ENCODE data around the gene LRRFIP2. TPM values are rescaled to one million over a fixed set of nuclear protein-coding genes. Genes with fewer than 3 reads are reported as not detected.

Gene LRRFIP2
- total RNA-seq, 1 experiment from 2014 or later, result 47.1 TPM

DNA sequence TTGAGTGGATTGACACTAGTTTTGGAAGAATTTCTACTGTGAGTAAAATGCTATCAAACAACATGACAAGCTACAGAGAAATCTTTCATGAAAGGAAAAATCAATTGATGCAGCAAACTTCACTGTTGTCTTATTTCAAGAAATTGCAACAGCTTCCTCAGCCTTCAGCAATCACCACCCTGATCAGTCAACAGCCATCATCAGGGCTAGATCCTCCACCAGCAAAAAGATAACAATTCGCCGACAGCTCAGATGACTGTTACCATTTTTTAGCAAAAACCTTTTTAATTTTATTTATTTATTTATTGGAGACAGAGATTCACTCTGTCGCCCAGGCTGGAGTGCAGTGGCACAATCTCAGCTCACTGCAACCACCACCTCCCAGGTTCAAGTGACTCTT is 137.0 kb downstream of the LRRFIP2 start:
- Mint-ChIP-seq H3K27me3 (ENCODE audit: insufficient read depth, unreplicated experiment) (no peaks in the 10 kb centered on the region), H3K27ac (ENCODE audit: unreplicated experiment) (no peak overlapping the region), H3K9me3 (ENCODE audit: unreplicated experiment) (no peaks in the 10 kb centered on the region), H3K36me3 (ENCODE audit: insufficient read depth, unreplicated experiment) (peaks cover 53% of the 10 kb centered on the region), H3K4me3 (ENCODE audit: unreplicated experiment) (no peak overlapping the region), H3K4me1 (ENCODE audit: low read depth, unreplicated experiment) (no peaks in the 10 kb centered on the region)
- Histone ChIP-seq H3K9me3 (no peaks in the 10 kb centered on the region), H3K27me3 (replicated peaks; ENCODE audit: control insufficient read depth, insufficient read depth, low read length) (no peaks in the 10 kb centered on the region), H3K36me3 (ENCODE audit: control insufficient read depth, insufficient read depth, low read length) (peaks cover 2% of the 10 kb centered on the region), H3K4me1 (no peaks in the 10 kb centered on the region), H3K4me3 (ENCODE audit: low read depth, low read length) (no peak overlapping the region)
- TF ChIP-seq, protein P1, sequence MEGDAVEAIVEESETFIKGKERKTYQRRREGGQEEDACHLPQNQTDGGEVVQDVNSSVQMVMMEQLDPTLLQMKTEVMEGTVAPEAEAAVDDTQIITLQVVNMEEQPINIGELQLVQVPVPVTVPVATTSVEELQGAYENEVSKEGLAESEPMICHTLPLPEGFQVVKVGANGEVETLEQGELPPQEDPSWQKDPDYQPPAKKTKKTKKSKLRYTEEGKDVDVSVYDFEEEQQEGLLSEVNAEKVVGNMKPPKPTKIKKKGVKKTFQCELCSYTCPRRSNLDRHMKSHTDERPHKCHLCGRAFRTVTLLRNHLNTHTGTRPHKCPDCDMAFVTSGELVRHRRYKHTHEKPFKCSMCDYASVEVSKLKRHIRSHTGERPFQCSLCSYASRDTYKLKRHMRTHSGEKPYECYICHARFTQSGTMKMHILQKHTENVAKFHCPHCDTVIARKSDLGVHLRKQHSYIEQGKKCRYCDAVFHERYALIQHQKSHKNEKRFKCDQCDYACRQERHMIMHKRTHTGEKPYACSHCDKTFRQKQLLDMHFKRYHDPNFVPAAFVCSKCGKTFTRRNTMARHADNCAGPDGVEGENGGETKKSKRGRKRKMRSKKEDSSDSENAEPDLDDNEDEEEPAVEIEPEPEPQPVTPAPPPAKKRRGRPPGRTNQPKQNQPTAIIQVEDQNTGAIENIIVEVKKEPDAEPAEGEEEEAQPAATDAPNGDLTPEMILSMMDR (IDR thresholded peaks at IDR 0.05; ENCODE audit: insufficient read depth in 1 of 2, low read depth in 1 of 2, low read length in 1 of 2, severe bottlenecking in 1 of 2, unreplicated experiment in 1 of 2), result no peak
- ChIA-PET CTCF (no interaction called here), POLR2A (no interaction called here)
- BruUV-seq (replicated peaks), result no TSS peak
- no peak for DNase-seq
- intact Hi-C loops (cut with micrococcal nuclease; ENCODE audit: unreplicated experiment), result no loop called here

DNA sequence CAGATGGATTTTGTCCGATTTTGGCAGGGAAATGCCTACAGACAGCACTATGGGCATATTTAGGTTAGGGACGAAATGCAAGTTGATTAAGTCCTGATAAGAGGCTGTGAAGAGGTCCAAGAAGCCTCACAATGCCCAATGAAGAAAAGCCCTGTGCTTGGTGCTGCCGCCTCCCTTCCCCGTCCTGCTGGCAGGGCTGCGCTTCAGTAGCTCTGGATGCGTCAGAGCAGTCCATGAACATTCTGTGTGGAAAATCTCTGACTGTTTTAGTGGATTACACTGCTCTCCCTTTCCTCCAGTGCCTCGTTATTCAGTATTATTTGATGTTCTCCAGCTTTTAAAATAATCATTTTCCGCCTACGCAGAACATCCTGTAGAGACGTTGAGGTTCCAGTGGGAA is 141.4 kb downstream of the LRRFIP2 start:
- H3K4me1 Mint-ChIP-seq (ENCODE audit: low read depth, unreplicated experiment), result no peaks in the 10 kb centered on the region
- ChIA-PET CTCF (no interaction called here), POLR2A (no interaction called here)
- no peaks in the 10 kb centered on the region for H3K27me3 Mint-ChIP-seq (ENCODE audit: insufficient read depth, unreplicated experiment)
- intact Hi-C loops (cut with micrococcal nuclease; ENCODE audit: unreplicated experiment), result no loop called here
- H3K27me3 ChIP-seq (replicated peaks; ENCODE audit: control insufficient read depth, insufficient read depth, low read length), result no peaks in the 10 kb centered on the region
- BruUV-seq (replicated peaks), result no TSS peak
- no peaks in the 10 kb centered on the region for H3K9me3 Mint-ChIP-seq (ENCODE audit: unreplicated experiment)
- no peak for DNase-seq
- no peak overlapping the region for H3K4me3 Mint-ChIP-seq (ENCODE audit: unreplicated experiment)
- H3K27ac Mint-ChIP-seq (ENCODE audit: unreplicated experiment), result no peak overlapping the region
- no peaks in the 10 kb centered on the region for H3K4me1 ChIP-seq
- peaks cover 2% of the 10 kb centered on the region for H3K36me3 ChIP-seq (ENCODE audit: control insufficient read depth, insufficient read depth, low read length)
- H3K9me3 ChIP-seq, result no peaks in the 10 kb centered on the region
- H3K4me3 ChIP-seq (ENCODE audit: low read depth, low read length), result no peak overlapping the region
- TF ChIP-seq, protein P1 (IDR thresholded peaks at IDR 0.05; ENCODE audit: insufficient read depth in 1 of 2, low read depth in 1 of 2, low read length in 1 of 2, severe bottlenecking in 1 of 2, unreplicated experiment in 1 of 2), result no peak
- H3K36me3 Mint-ChIP-seq (ENCODE audit: insufficient read depth, unreplicated experiment), result peaks cover 46% of the 10 kb centered on the region

DNA sequence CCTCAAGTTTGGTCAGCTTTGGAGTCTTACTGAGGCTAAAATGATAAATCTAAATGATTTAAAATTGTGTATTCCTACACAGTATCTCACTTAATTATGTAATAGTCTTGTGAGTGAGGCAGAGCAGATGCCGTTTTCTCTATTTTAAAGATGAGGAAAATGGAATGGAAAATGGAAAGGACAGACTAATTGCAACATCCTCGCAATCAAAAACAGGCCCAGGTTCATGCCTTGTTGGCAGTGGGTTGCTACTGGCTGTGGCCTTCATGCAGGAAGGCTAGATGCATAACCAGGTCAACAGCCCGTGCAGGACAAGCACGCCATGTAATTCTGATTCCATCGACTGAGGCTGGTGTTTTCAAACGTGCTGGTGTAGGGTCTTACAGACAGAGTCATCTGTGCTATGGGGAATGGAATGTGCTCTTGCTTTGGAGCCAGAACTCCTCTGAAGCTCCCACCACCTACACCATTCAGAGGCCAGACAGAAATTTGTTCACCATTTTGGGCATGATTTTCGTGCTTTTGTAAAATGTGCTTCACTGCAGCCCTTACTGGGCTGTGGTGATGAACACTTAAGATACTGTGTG is 143.2 kb downstream of the LRRFIP2 start:
- TF ChIP-seq, protein P1 (IDR thresholded peaks at IDR 0.05; ENCODE audit: insufficient read depth in 1 of 2, low read depth in 1 of 2, low read length in 1 of 2, severe bottlenecking in 1 of 2, unreplicated experiment in 1 of 2), result no peak
- no peak overlapping the region for H3K4me3 Mint-ChIP-seq (ENCODE audit: unreplicated experiment)
- ChIA-PET POLR2A (no interaction called here), CTCF (no interaction called here)
- no peaks in the 10 kb centered on the region for H3K4me1 ChIP-seq
- peaks cover 2% of the 10 kb centered on the region for H3K36me3 ChIP-seq (ENCODE audit: control insufficient read depth, insufficient read depth, low read length)
- no peaks in the 10 kb centered on the region for H3K9me3 ChIP-seq
- H3K27me3 Mint-ChIP-seq (ENCODE audit: insufficient read depth, unreplicated experiment), result no peaks in the 10 kb centered on the region
- intact Hi-C loops (cut with micrococcal nuclease; ENCODE audit: unreplicated experiment), result no loop called here
- DNase-seq, result no peak
- no TSS peak for BruUV-seq (replicated peaks)
- H3K36me3 Mint-ChIP-seq (ENCODE audit: insufficient read depth, unreplicated experiment), result peaks cover 57% of the 10 kb centered on the region
- no peaks in the 10 kb centered on the region for H3K4me1 Mint-ChIP-seq (ENCODE audit: low read depth, unreplicated experiment)
- no peak overlapping the region for H3K27ac Mint-ChIP-seq (ENCODE audit: unreplicated experiment)
- H3K9me3 Mint-ChIP-seq (ENCODE audit: unreplicated experiment), result no peaks in the 10 kb centered on the region
- no peaks in the 10 kb centered on the region for H3K27me3 ChIP-seq (replicated peaks; ENCODE audit: control insufficient read depth, insufficient read depth, low read length)
- no peak overlapping the region for H3K4me3 ChIP-seq (ENCODE audit: low read depth, low read length)

Measured in Caco-2 (cell line).